Astrocyte (in vitro differentiated cells and primary cell): Measurements from ENCODE around the gene TVP23A. TPM values are rescaled to one million over a fixed set of nuclear protein-coding genes. Genes with fewer than 3 reads are reported as not detected.
"Not testable (repeated sequence)": the region's sequence is repeated elsewhere in the genome, so short reads cannot be mapped to it uniquely, and the experiment has no call there.

Source experiments
- DNase-seq: peaks from one replicate; pipeline ENCODE4 v3.0.0-alpha.2; 2010; ENCODE audit warnings: low read depth
- FAIRE-seq: peaks from 2 replicates; lab custom pipeline; 2011; peaks lifted over from hg19 to GRCh38; lab: Jason Lieb, UNC
- H2AFZ ChIP-seq: 2 replicates; pipeline ENCODE4 v1.6.0; 2012; ENCODE audit warnings: low read depth, low read length, inconsistent platforms
- H3K27ac ChIP-seq: 2 replicates; pipeline ENCODE4 v1.5.1; 2011; ENCODE audit warnings: low read depth, low read length, inconsistent platforms
- H3K27me3 ChIP-seq: 2 replicates; pipeline ENCODE4 v1.6.0; 2011; ENCODE audit warnings: low read length, inconsistent platforms; ENCODE audit not compliant: insufficient read depth
- H3K36me3 ChIP-seq: 2 replicates; pipeline ENCODE4 v1.5.1; 2011; ENCODE audit warnings: low read length, inconsistent platforms; ENCODE audit not compliant: insufficient read depth
- H3K4me1 ChIP-seq: 2 replicates; pipeline ENCODE4 v1.5.1; 2011; ENCODE audit warnings: low read length, inconsistent platforms; ENCODE audit not compliant: insufficient read depth
- H3K4me2 ChIP-seq: 2 replicates; pipeline ENCODE4 v1.6.0; 2012; ENCODE audit warnings: low read length, inconsistent platforms
- H3K4me3 ChIP-seq: 2 replicates; pipeline ENCODE4 v1.5.1; 2011; ENCODE audit warnings: low read depth, mild to moderate bottlenecking, low read length, inconsistent platforms; ENCODE audit not compliant: insufficient read depth
- H3K79me2 ChIP-seq: 2 replicates; pipeline ENCODE4 v1.6.0; 2012; ENCODE audit warnings: mild to moderate bottlenecking, low read length, inconsistent platforms; ENCODE audit not compliant: insufficient read depth
- H3K9ac ChIP-seq: 2 replicates; pipeline ENCODE4 v1.6.0; 2012; ENCODE audit warnings: mild to moderate bottlenecking, low read length, inconsistent platforms
- H3K9me3 ChIP-seq: 2 replicates; pipeline ENCODE4 v1.5.1; 2012; ENCODE audit warnings: low read depth, mild to moderate bottlenecking, low read length, inconsistent platforms; ENCODE audit not compliant: insufficient read depth
- H4K20me1 ChIP-seq: 2 replicates; pipeline ENCODE4 v1.6.0; 2012; ENCODE audit warnings: low read length, inconsistent platforms; ENCODE audit not compliant: insufficient read depth
- H3K27ac Mint-ChIP-seq: one replicate; pipeline ENCODE4 v1.8.0; 2021; ENCODE audit warnings: mild to moderate bottlenecking, mixed read lengths; ENCODE audit not compliant: unreplicated experiment
- H3K27me3 Mint-ChIP-seq: one replicate; pipeline ENCODE4 v1.8.0; 2021; ENCODE audit warnings: low read depth, mixed read lengths; ENCODE audit not compliant: unreplicated experiment
- H3K36me3 Mint-ChIP-seq: one replicate; pipeline ENCODE4 v1.8.0; 2021; ENCODE audit warnings: low read depth, mixed read lengths; ENCODE audit not compliant: unreplicated experiment
- H3K4me1 Mint-ChIP-seq: one replicate; pipeline ENCODE4 v1.8.0; 2021; ENCODE audit warnings: low read depth, mixed read lengths; ENCODE audit not compliant: unreplicated experiment
- H3K4me3 Mint-ChIP-seq: one replicate; pipeline ENCODE4 v1.8.0; 2021; ENCODE audit warnings: mild to moderate bottlenecking, moderate library complexity, mixed read lengths; ENCODE audit not compliant: unreplicated experiment
- H3K9me3 Mint-ChIP-seq: one replicate; pipeline ENCODE4 v1.8.0; 2021; ENCODE audit warnings: mild to moderate bottlenecking, mixed read lengths; ENCODE audit not compliant: unreplicated experiment
- CTCF ChIP-seq: IDR thresholded peaks from 2 replicates; pipeline ENCODE4 v1.5.1; 2011; ENCODE audit warnings: low read depth, mild to moderate bottlenecking, inconsistent platforms, low read length, moderate library complexity; ENCODE audit not compliant: insufficient read depth
- EZH2 ChIP-seq: IDR thresholded peaks from 2 replicates; pipeline ENCODE4 v1.6.1; 2012; ENCODE audit warnings: mild to moderate bottlenecking, low read length, inconsistent platforms; ENCODE audit not compliant: insufficient read depth
- total RNA-seq: library from RNA; stranded (reverse); gene quantifications from 2 replicates; pipeline ENCODE4 v1.2.1, GENCODE V29; 2021

Gene TVP23A
- total RNA-seq, 1 donor from 2014 or later, result 0.34 TPM

GRCh38 chr16:10777356-10777755 lies 41.2 kb downstream of the TVP23A start:
- Histone ChIP-seq H4K20me1 (no peaks in the 10 kb centered on the region), H3K27me3 (no peaks in the 10 kb centered on the region), H3K27ac (no peak overlapping the region), H2AFZ (no peak overlapping the region), H3K4me1 (no peaks in the 10 kb centered on the region), H3K79me2 (no peaks in the 10 kb centered on the region), H3K36me3 (no peaks in the 10 kb centered on the region), H3K4me3 (no peak overlapping the region), H3K4me2 (no peak overlapping the region), H3K9me3 (no peaks in the 10 kb centered on the region), H3K9ac (no peak overlapping the region)
- H3K9me3 Mint-ChIP-seq, result no peaks in the 10 kb centered on the region
- H3K27ac Mint-ChIP-seq, result no peak overlapping the region
- TF ChIP-seq EZH2 (no peak), CTCF (no peak)
- no peak for DNase-seq
- H3K36me3 Mint-ChIP-seq, result no peaks in the 10 kb centered on the region
- H3K27me3 Mint-ChIP-seq, result peaks cover 9% of the 10 kb centered on the region
- peaks cover 4% of the 10 kb centered on the region for H3K4me1 Mint-ChIP-seq
- no peak overlapping the region for H3K4me3 Mint-ChIP-seq
- no peak for FAIRE-seq

- H3K4me1 ChIP-seq, H3K9me3 ChIP-seq, H2AFZ ChIP-seq, H3K27me3 ChIP-seq, H3K27me3 Mint-ChIP-seq, H3K27ac ChIP-seq, H3K4me3 ChIP-seq, H3K4me3 Mint-ChIP-seq, H4K20me1 ChIP-seq, H3K9ac ChIP-seq, H3K4me2 ChIP-seq, FAIRE-seq, H3K36me3 Mint-ChIP-seq, H3K36me3 ChIP-seq, H3K4me1 Mint-ChIP-seq, H3K27ac Mint-ChIP-seq, H3K9me3 Mint-ChIP-seq, H3K79me2 ChIP-seq, DNase-seq: not testable (repeated sequence)
Observed at GRCh38 chr16:10776923-10777322, 41.7 kb downstream of the TVP23A start.

GRCh38 chr16:10776280-10776679 lies 42.3 kb downstream of the TVP23A start:
- DNase-seq (no peak), FAIRE-seq (no peak)
- Histone ChIP-seq H3K27ac (no peak overlapping the region), H3K4me3 (no peak overlapping the region), H3K79me2 (no peaks in the 10 kb centered on the region), H3K36me3 (no peaks in the 10 kb centered on the region), H4K20me1 (no peaks in the 10 kb centered on the region), H3K4me1 (no peaks in the 10 kb centered on the region), H3K4me2 (no peak overlapping the region), H3K9me3 (no peaks in the 10 kb centered on the region), H2AFZ (no peak overlapping the region), H3K27me3 (no peaks in the 10 kb centered on the region), H3K9ac (no peak overlapping the region)
- Mint-ChIP-seq H3K36me3 (no peaks in the 10 kb centered on the region), H3K4me1 (peaks cover 4% of the 10 kb centered on the region), H3K27ac (peak overlapping the region; percentile 34), H3K9me3 (no peaks in the 10 kb centered on the region), H3K27me3 (peaks cover 9% of the 10 kb centered on the region), H3K4me3 (no peak overlapping the region)
- TF ChIP-seq CTCF (no peak), EZH2 (no peak)
